Nephron progenitor cell (in vitro differentiated cells): Measurements from ENCODE around the gene SOSTDC1.
"Not testable (repeated sequence)": the region's sequence is repeated elsewhere in the genome, so short reads cannot be mapped to it uniquely, and the experiment has no call there.

Experiments used
- DNase-seq: peaks from one replicate; pipeline ENCODE4 v3.0.0; 2021
- H3K27ac Mint-ChIP-seq: 2 replicates; pipeline ENCODE4 v1.8.0; 2021; ENCODE audit warnings: mild to moderate bottlenecking, moderate library complexity, mixed read lengths
- H3K27me3 Mint-ChIP-seq: 2 replicates; pipeline ENCODE4 v1.8.0; 2021; ENCODE audit warnings: mild to moderate bottlenecking, low read depth, mixed read lengths; ENCODE audit not compliant: poor library complexity
- H3K36me3 Mint-ChIP-seq: 2 replicates; pipeline ENCODE4 v1.8.0; 2021; ENCODE audit warnings: low read depth, mixed read lengths
- H3K4me1 Mint-ChIP-seq: 2 replicates; pipeline ENCODE4 v1.8.0; 2021; ENCODE audit warnings: mixed read lengths
- H3K4me3 Mint-ChIP-seq: 2 replicates; pipeline ENCODE4 v1.8.0; 2021; ENCODE audit warnings: mild to moderate bottlenecking, moderate library complexity, mixed read lengths
- H3K9me3 Mint-ChIP-seq: 2 replicates; pipeline ENCODE4 v1.8.0; 2021; ENCODE audit warnings: mild to moderate bottlenecking, moderate library complexity, mixed read lengths
- CTCF ChIP-seq: fragments of 200-600 bp; sonication (generic); IDR thresholded peaks from 2 replicates; pipeline ENCODE4 v1.5.0; 2021; ENCODE audit warnings: antibody characterized with exemption

The SOSTDC1 gene

GRCh38 chr7:16465469-16466361, at the start of gene SOSTDC1:
Gene SOSTDC1, minus strand, starts transcription at chr7:16465738. Its CDS starts 70 bp downstream, at chr7:16465668.
- no peak within 1 kb of the TSS for H3K27ac Mint-ChIP-seq
- TF ChIP-seq CTCF, result no peak
- no peaks in the 10 kb centered on the region for H3K36me3 Mint-ChIP-seq
- no peaks in the 10 kb centered on the region for H3K9me3 Mint-ChIP-seq
- no peak for DNase-seq
- H3K4me3 Mint-ChIP-seq, result peak within 1 kb of the TSS; percentile 69
- peaks cover 3% of the 10 kb centered on the region for H3K27me3 Mint-ChIP-seq
- peaks cover 26% of the 10 kb centered on the region for H3K4me1 Mint-ChIP-seq

GRCh38 chr7:16514729-16515128, 49.2 kb upstream of the SOSTDC1 start:
- no peak for TF ChIP-seq CTCF
- Mint-ChIP-seq H3K4me1 (no peaks in the 10 kb centered on the region), H3K4me3 (no peak overlapping the region), H3K36me3 (no peaks in the 10 kb centered on the region), H3K27me3 (peaks cover 10% of the 10 kb centered on the region), H3K9me3 (no peaks in the 10 kb centered on the region), H3K27ac (no peak overlapping the region)
- no peak for DNase-seq

- no peaks in the 10 kb centered on the region for H3K4me1 Mint-ChIP-seq
- H3K27ac Mint-ChIP-seq, result no peak overlapping the region
- TF ChIP-seq CTCF, result no peak
- no peaks in the 10 kb centered on the region for H3K9me3 Mint-ChIP-seq
- no peak overlapping the region for H3K4me3 Mint-ChIP-seq
- H3K36me3 Mint-ChIP-seq, result no peaks in the 10 kb centered on the region
- H3K27me3 Mint-ChIP-seq, result peaks cover 10% of the 10 kb centered on the region
- no peak for DNase-seq
Measured at GRCh38 chr7:16514271-16514670, 48.7 kb upstream of the SOSTDC1 start.

GRCh38 chr7:16512097-16512496, 46.6 kb upstream of the SOSTDC1 start:
- no peaks in the 10 kb centered on the region for H3K4me1 Mint-ChIP-seq
- TF ChIP-seq CTCF, result no peak
- no peaks in the 10 kb centered on the region for H3K36me3 Mint-ChIP-seq
- no peak overlapping the region for H3K27ac Mint-ChIP-seq
- no peaks in the 10 kb centered on the region for H3K9me3 Mint-ChIP-seq
- no peak for DNase-seq
- no peak overlapping the region for H3K4me3 Mint-ChIP-seq
- peaks cover 10% of the 10 kb centered on the region for H3K27me3 Mint-ChIP-seq

- H3K4me3 Mint-ChIP-seq, result no peak overlapping the region
- TF ChIP-seq CTCF, result no peak
- H3K9me3 Mint-ChIP-seq, result no peaks in the 10 kb centered on the region
- H3K27me3 Mint-ChIP-seq, result peaks cover 7% of the 10 kb centered on the region
- no peak overlapping the region for H3K27ac Mint-ChIP-seq
- no peak for DNase-seq
- no peaks in the 10 kb centered on the region for H3K36me3 Mint-ChIP-seq
- no peaks in the 10 kb centered on the region for H3K4me1 Mint-ChIP-seq
Measured at GRCh38 chr7:16511314-16511713, 45.8 kb upstream of the SOSTDC1 start.

- H3K27ac Mint-ChIP-seq, result no peak overlapping the region
- no peak for TF ChIP-seq CTCF
- no peak for DNase-seq
Measured at GRCh38 chr7:16509829-16510228, 44.3 kb upstream of the SOSTDC1 start.

GRCh38 chr7:16506422-16506821, 40.9 kb upstream of the SOSTDC1 start:
- not testable (repeated sequence) for H3K36me3 Mint-ChIP-seq, DNase-seq, H3K9me3 Mint-ChIP-seq, H3K4me3 Mint-ChIP-seq, H3K27ac Mint-ChIP-seq, H3K4me1 Mint-ChIP-seq
- peaks cover 11% of the 10 kb centered on the region for H3K27me3 Mint-ChIP-seq

More at GRCh38 chr7:16509829-16510228, 44.3 kb upstream of the SOSTDC1 start:
- peaks cover 7% of the 10 kb centered on the region for H3K27me3 Mint-ChIP-seq
- H3K9me3 Mint-ChIP-seq, result no peaks in the 10 kb centered on the region
- no peak overlapping the region for H3K4me3 Mint-ChIP-seq
- H3K36me3 Mint-ChIP-seq, result no peaks in the 10 kb centered on the region
- no peaks in the 10 kb centered on the region for H3K4me1 Mint-ChIP-seq
